Choroid plexus epithelial cell (primary cell): ENCODE data around the gene TMEM252.

Source experiments
- DNase-seq: peaks from one replicate; pipeline ENCODE4 v3.0.0-alpha.2; 2010; ENCODE audit warnings: low read depth
- H3K4me3 ChIP-seq: 2 replicates; pipeline ENCODE4 v1.5.1; 2011; ENCODE audit warnings: low read depth, mild to moderate bottlenecking, control low read depth, low read length, moderate library complexity
- CTCF ChIP-seq: conservative IDR thresholded peaks from 2 replicates; pipeline ENCODE4 v1.5.1; 2011; ENCODE audit warnings: low read depth, mild to moderate bottlenecking, control low read depth, inconsistent platforms, low read length, moderate library complexity

The TMEM252 gene

GRCh38 chr9:68574150-68574549, 33.5 kb upstream of the TMEM252 start:
- peak; percentile 49 for TF ChIP-seq CTCF
- peak; percentile 36 for DNase-seq
- H3K4me3 ChIP-seq = no peak overlapping the region

GRCh38 chr9:68567565-68567964, 26.9 kb upstream of the TMEM252 start:
- H3K4me3 ChIP-seq = no peak overlapping the region
- no peak for DNase-seq
- no peak for TF ChIP-seq CTCF

GRCh38 chr9:68562461-68562860, 21.8 kb upstream of the TMEM252 start:
- TF ChIP-seq CTCF = no peak
- no peak overlapping the region for H3K4me3 ChIP-seq
- DNase-seq = no peak

GRCh38 chr9:68560071-68560844, 19.6 kb upstream of the TMEM252 start:
- TF ChIP-seq CTCF = peak; percentile 74
- H3K4me3 ChIP-seq = no peak overlapping the region
- DNase-seq = peak; percentile 96

- DNase-seq = no peak
- no peak for TF ChIP-seq CTCF
- no peak overlapping the region for H3K4me3 ChIP-seq
Measured at GRCh38 chr9:68558545-68558944, 17.9 kb upstream of the TMEM252 start.

GRCh38 chr9:68555437-68556150, 14.9 kb upstream of the TMEM252 start:
- DNase-seq = peak; percentile 18
- TF ChIP-seq CTCF = no peak
- no peak overlapping the region for H3K4me3 ChIP-seq
